Measurements from ENCODE around the gene DUSP5. TPM values are rescaled to one million over a fixed set of nuclear protein-coding genes. Genes with fewer than 3 reads are reported as not detected.

The DUSP5 gene
- polyA plus RNA-seq, 2 of the 4 experiments (the other 2 are of a cell fraction): 48.8 to 171 TPM

DNA sequence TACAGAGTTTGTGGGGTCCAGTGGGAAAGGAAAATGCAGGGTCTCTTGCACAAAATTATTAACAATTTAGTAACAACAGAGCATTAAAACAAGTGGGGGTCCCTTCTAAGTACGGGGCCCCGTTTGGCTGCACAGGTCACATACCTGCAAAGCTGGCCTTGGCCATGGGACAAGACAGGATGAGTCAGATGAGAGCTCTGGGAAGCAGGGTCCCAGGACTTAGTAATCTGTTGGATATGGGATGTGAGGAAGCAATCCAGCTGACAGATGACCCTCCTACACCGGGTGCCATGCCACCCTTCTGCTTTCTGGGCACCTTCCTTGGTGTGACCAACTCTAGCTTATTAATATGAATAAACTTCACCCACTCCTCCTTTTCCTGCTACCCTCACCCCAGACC is 3.2 kb upstream of the DUSP5 start:
- H3K27ac ChIP-seq: peak overlapping the region; percentile 28 to 96; a peak in 5 of 6 replicates
- WGBS (ENCODE audit: missing lambda C conversion rate): 60% methylated on average over 3 of the region's 3 CpGs
- peak overlapping the region; percentile 93 for H3K4me2 ChIP-seq
- FAIRE-seq: no peak
- no peak overlapping the region for H3K4me3 ChIP-seq
- no peak for ATAC-seq
- peaks cover 58% of the 10 kb centered on the region for H3K4me1 ChIP-seq
- TF ChIP-seq MAZ (IDR thresholded peaks at IDR 0.05; ENCODE audit: borderline replicate concordance, low read depth, low read length) (no peak), HOXB5 (CRISPR knock-in tag; IDR thresholded peaks at IDR 0.05) (no peak), FOSL2 (IDR thresholded peaks at IDR 0.05) (no peak), FOSL2 (CRISPR knock-in tag; IDR thresholded peaks at IDR 0.05) (no peak), KDM1A (IDR thresholded peaks at IDR 0.05; ENCODE audit: low read depth) (no peak), TFCP2L1 (CRISPR knock-in tag; IDR thresholded peaks at IDR 0.05) (peak; percentile 44; the same call in 1 of the 2 replicates)
- POLR2A ChIA-PET: interaction anchor here (1.0 to 1.2 kb wide), 2 partner anchors 69 to 96 kb away, joined by 3 to 4 read pairs; no protein-coding TSS in a partner anchor
- no peaks in the 10 kb centered on the region for H3K9me3 ChIP-seq
- CTCF ChIA-PET: interaction anchor here (0.6 to 2.5 kb wide), 8 partner anchors 37 to 188 kb away, joined by 3 to 9 read pairs (median 4); no protein-coding TSS in a partner anchor
- no peak for DNase-seq (ENCODE audit: low read depth in 1 of 2, low spot score in 1 of 2)

DNA sequence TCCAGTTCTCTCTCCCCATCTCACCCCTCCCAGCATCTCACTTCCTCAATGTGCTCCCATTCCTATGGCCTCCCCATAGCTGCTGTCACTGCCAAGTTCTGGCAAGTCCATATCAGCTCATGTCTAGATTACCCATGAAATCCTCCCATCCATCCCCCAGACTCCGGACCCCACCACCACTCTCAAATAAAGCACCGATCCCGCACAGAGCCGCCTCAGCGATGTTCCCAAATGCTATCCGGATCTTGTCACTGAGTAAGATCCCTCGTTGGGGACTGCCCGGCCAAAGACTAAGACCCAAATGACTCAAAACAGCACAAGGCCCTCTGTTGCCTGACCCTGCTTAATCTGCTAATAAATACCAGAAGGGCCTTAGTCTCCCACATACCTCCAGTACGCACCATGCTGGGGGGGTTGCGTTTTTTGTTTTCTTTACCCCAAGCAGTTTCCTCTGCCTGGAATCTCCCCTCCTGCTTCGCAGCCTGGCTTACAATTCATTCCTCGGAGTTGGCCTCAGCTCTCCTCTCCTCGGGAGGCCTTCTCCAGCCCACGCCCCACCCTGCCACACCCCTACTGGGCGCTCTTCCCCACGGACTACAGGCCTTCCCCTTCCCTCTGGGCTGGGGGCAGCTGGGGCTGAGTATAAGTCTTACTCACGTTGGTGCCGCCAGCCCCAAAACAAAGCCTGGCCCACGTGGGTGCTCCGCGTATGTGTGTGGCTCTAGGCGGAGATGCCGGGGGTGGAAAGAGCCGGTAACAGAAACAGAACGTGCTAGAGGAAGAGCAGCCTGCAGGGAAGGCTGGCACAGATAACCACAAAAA is 1.8 kb upstream of the DUSP5 start:
- Histone ChIP-seq H3K4me2 (peak overlapping the region; percentile 93), H3K4me1 (peaks cover 53% of the 10 kb centered on the region), H3K4me3 (peak overlapping the region; percentile 86), H3K9me3 (no peaks in the 10 kb centered on the region), H3K27ac (peak overlapping the region; percentile 96)
- ATAC-seq (peak; percentile 16 to 49), DNase-seq (ENCODE audit: low read depth in 1 of 2, low spot score in 1 of 2) (peak; percentile 69 to 85), FAIRE-seq (no peak)
- CTCF ChIA-PET: interaction anchor here (0.7 to 6.7 kb wide), 9 partner anchors 9 to 189 kb away, joined by 3 to 17 read pairs (median 4); no protein-coding TSS in a partner anchor
- WGBS (ENCODE audit: missing lambda C conversion rate): 22% methylated on average over 22 of the region's 25 CpGs
- POLR2A ChIA-PET: interaction anchor here (0.6 to 2.5 kb wide), 6 partner anchors 9 to 190 kb away, joined by 3 to 9 read pairs (median 4); no protein-coding TSS in a partner anchor
- TF ChIP-seq GATA3 (IDR thresholded peaks at IDR 0.05; ENCODE audit: borderline replicate concordance) (peak; percentile 23; the same call in 1 of the 2 replicates), RCOR1 (IDR thresholded peaks at IDR 0.05; ENCODE audit: low read depth, low read length) (no peak), PBX3 (IDR thresholded peaks at IDR 0.05) (no peak), NPAS2 (CRISPR knock-in tag; IDR thresholded peaks at IDR 0.05; ENCODE audit: borderline replicate concordance) (no peak), HOXB5 (CRISPR knock-in tag; IDR thresholded peaks at IDR 0.05) (0 out of 2 replicates have a peak, but pooled peaks have one; percentile 56), FOSL2 (IDR thresholded peaks at IDR 0.05) (no peak), FOSL2 (CRISPR knock-in tag; IDR thresholded peaks at IDR 0.05) (no peak; the same call in none of the 2 replicates), RNF2 (IDR thresholded peaks at IDR 0.05; ENCODE audit: borderline replicate concordance, low read depth) (no peak), EP300 (IDR thresholded peaks at IDR 0.05) (peak; percentile 21 to 58; a peak in 2 of 5 replicates), NFE2L2 (conservative IDR thresholded peaks at IDR 0.05; ENCODE audit: low read length) (no peak), SMC3 (IDR thresholded peaks at IDR 0.05) (peak; percentile 18; the same call in 2 of the 3 replicates), ZC3H11A (IDR thresholded peaks at IDR 0.05) (no peak), POLR2A (IDR thresholded peaks at IDR 0.05; ENCODE audit: low read length) (0 out of 2 replicates have a peak, but pooled peaks have one; percentile 32), HES2 (IDR thresholded peaks at IDR 0.05) (no peak), MAZ (IDR thresholded peaks at IDR 0.05; ENCODE audit: borderline replicate concordance, low read depth, low read length) (no peak), TFCP2L1 (CRISPR knock-in tag; IDR thresholded peaks at IDR 0.05) (0 out of 2 replicates have a peak, but pooled peaks have one; percentile 1), RAD21 (conservative IDR thresholded peaks at IDR 0.05 in 1 of 2, IDR thresholded peaks at IDR 0.05 in 1 of 2) (peak in 1 of 2 experiments; percentile 24; a peak in 1 of 5 replicates), RFX5 (IDR thresholded peaks at IDR 0.05) (no peak), ZFP36 (IDR thresholded peaks at IDR 0.05; ENCODE audit: borderline replicate concordance, partially characterized antibody) (no peak), FOXS1 (CRISPR knock-in tag; IDR thresholded peaks at IDR 0.05) (peak; percentile 52; the same call in 1 of the 2 replicates), CHD2 (IDR thresholded peaks at IDR 0.05; ENCODE audit: low read length, partially characterized antibody) (no peak), RARB (CRISPR knock-in tag; IDR thresholded peaks at IDR 0.05) (no peak; the same call in none of the 2 replicates), HOXA7 (CRISPR knock-in tag; IDR thresholded peaks at IDR 0.05) (peak; percentile 68; the same call in 1 of the 2 replicates), TP53 (CRISPR knock-in tag; IDR thresholded peaks at IDR 0.05) (peak; percentile 81)
- TF ChIP-seq, protein P1, sequence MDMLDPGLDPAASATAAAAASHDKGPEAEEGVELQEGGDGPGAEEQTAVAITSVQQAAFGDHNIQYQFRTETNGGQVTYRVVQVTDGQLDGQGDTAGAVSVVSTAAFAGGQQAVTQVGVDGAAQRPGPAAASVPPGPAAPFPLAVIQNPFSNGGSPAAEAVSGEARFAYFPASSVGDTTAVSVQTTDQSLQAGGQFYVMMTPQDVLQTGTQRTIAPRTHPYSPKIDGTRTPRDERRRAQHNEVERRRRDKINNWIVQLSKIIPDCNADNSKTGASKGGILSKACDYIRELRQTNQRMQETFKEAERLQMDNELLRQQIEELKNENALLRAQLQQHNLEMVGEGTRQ (IDR thresholded peaks at IDR 0.05): peak; percentile 60
- TF ChIP-seq, protein P2, sequence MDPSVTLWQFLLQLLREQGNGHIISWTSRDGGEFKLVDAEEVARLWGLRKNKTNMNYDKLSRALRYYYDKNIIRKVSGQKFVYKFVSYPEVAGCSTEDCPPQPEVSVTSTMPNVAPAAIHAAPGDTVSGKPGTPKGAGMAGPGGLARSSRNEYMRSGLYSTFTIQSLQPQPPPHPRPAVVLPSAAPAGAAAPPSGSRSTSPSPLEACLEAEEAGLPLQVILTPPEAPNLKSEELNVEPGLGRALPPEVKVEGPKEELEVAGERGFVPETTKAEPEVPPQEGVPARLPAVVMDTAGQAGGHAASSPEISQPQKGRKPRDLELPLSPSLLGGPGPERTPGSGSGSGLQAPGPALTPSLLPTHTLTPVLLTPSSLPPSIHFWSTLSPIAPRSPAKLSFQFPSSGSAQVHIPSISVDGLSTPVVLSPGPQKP (IDR thresholded peaks at IDR 0.05; ENCODE audit: low read depth, low read length): no peak
- TF ChIP-seq, protein P3, sequence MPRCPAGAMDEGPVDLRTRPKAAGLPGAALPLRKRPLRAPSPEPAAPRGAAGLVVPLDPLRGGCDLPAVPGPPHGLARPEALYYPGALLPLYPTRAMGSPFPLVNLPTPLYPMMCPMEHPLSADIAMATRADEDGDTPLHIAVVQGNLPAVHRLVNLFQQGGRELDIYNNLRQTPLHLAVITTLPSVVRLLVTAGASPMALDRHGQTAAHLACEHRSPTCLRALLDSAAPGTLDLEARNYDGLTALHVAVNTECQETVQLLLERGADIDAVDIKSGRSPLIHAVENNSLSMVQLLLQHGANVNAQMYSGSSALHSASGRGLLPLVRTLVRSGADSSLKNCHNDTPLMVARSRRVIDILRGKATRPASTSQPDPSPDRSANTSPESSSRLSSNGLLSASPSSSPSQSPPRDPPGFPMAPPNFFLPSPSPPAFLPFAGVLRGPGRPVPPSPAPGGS (IDR thresholded peaks at IDR 0.05): 0 out of 3 replicates have a peak, but pooled peaks have one; percentile 44
- TF ChIP-seq, protein P4, sequence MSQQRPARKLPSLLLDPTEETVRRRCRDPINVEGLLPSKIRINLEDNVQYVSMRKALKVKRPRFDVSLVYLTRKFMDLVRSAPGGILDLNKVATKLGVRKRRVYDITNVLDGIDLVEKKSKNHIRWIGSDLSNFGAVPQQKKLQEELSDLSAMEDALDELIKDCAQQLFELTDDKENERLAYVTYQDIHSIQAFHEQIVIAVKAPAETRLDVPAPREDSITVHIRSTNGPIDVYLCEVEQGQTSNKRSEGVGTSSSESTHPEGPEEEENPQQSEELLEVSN (IDR thresholded peaks at IDR 0.05; ENCODE audit: borderline replicate concordance, low read depth): no peak
- TF ChIP-seq, protein P5, sequence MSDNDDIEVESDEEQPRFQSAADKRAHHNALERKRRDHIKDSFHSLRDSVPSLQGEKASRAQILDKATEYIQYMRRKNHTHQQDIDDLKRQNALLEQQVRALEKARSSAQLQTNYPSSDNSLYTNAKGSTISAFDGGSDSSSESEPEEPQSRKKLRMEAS (IDR thresholded peaks at IDR 0.05): peak; percentile 82

Measured in A549 (cell line).